WERI-Rb-1 (cell line): ENCODE results near the gene CCDC92B.

Experiments
- DNase-seq: peaks from one replicate; pipeline ENCODE4 v3.0.0-alpha.2; 2020
- H3K27ac ChIP-seq: fragments of 250-450 bp; sonication (Bioruptor Pico); 2 replicates; pipeline ENCODE4 v1.5.1; 2020; ENCODE audit warnings: mild to moderate bottlenecking, moderate library complexity
- H3K27me3 ChIP-seq: fragments of 250-450 bp; sonication (Bioruptor Pico); 2 replicates; pipeline ENCODE4 v1.5.1; 2021; ENCODE audit warnings: mild to moderate bottlenecking, low read depth, moderate library complexity; ENCODE audit not compliant: insufficient read depth, severe bottlenecking
- H3K36me3 ChIP-seq: fragments of 250-450 bp; sonication (Bioruptor Pico); 2 replicates; pipeline ENCODE4 v1.5.1; 2020; ENCODE audit warnings: mild to moderate bottlenecking, moderate library complexity
- H3K4me3 ChIP-seq: 2 replicates; pipeline ENCODE4 v1.5.1; 2011; ENCODE audit warnings: low read depth, mild to moderate bottlenecking, control low read depth, low read length
- H3K9me3 ChIP-seq: fragments of 250-450 bp; sonication (Bioruptor Pico); 2 replicates; pipeline ENCODE4 v1.5.1; 2021; ENCODE audit warnings: mild to moderate bottlenecking, moderate library complexity; ENCODE audit not compliant: severe bottlenecking
- CTCF ChIP-seq: IDR thresholded peaks from 2 replicates; pipeline ENCODE4 v1.5.1; 2011; ENCODE audit warnings: low read depth, mild to moderate bottlenecking, control low read depth, inconsistent platforms, low read length

CCDC92B gene

GRCh38 chr17:2723997-2724783 is 25.3 kb downstream of the CCDC92B start:
- Histone ChIP-seq H3K27ac (no peak overlapping the region), H3K36me3 (peaks cover 8% of the 10 kb centered on the region), H3K4me3 (no peak overlapping the region), H3K27me3 (no peaks in the 10 kb centered on the region), H3K9me3 (no peaks in the 10 kb centered on the region)
- no peak for DNase-seq
- TF ChIP-seq CTCF, result no peak

- Histone ChIP-seq H3K27me3 (no peaks in the 10 kb centered on the region), H3K9me3 (no peaks in the 10 kb centered on the region), H3K4me3 (no peak overlapping the region), H3K36me3 (peaks cover 8% of the 10 kb centered on the region), H3K27ac (no peak overlapping the region)
- no peak for DNase-seq
- no peak for TF ChIP-seq CTCF
Measured at GRCh38 chr17:2723505-2723996, 25.9 kb downstream of the CCDC92B start.

GRCh38 chr17:2722611-2723010 is 26.8 kb downstream of the CCDC92B start:
- DNase-seq, result no peak
- Histone ChIP-seq H3K4me3 (no peak overlapping the region), H3K27ac (no peak overlapping the region), H3K27me3 (no peaks in the 10 kb centered on the region), H3K36me3 (peaks cover 6% of the 10 kb centered on the region), H3K9me3 (no peaks in the 10 kb centered on the region)
- TF ChIP-seq CTCF, result no peak

GRCh38 chr17:2721603-2722002 is 27.8 kb downstream of the CCDC92B start:
- no peak for TF ChIP-seq CTCF
- no peak overlapping the region for H3K4me3 ChIP-seq
- no peaks in the 10 kb centered on the region for H3K9me3 ChIP-seq
- no peak for DNase-seq
- no peaks in the 10 kb centered on the region for H3K27me3 ChIP-seq
- H3K27ac ChIP-seq, result no peak overlapping the region
- no peaks in the 10 kb centered on the region for H3K36me3 ChIP-seq

- peak; percentile 56 for DNase-seq
- no peaks in the 10 kb centered on the region for H3K9me3 ChIP-seq
- no peaks in the 10 kb centered on the region for H3K36me3 ChIP-seq
- H3K27me3 ChIP-seq, result no peaks in the 10 kb centered on the region
- no peak for TF ChIP-seq CTCF
- no peak overlapping the region for H3K27ac ChIP-seq
- H3K4me3 ChIP-seq, result no peak overlapping the region
Measured at GRCh38 chr17:2719861-2720260, 29.6 kb downstream of the CCDC92B start.
